Peyer's patch (tissue), 4 donors: Measurements from ENCODE around the gene FBXO17. TPM values are rescaled to one million over a fixed set of nuclear protein-coding genes. Genes with fewer than 3 reads are reported as not detected.

Experiments
- DNase-seq, 3 donors: peaks; one replicate each; pipeline ENCODE4 v3.0.0-alpha.2; 2017 to 2019
- H3K27ac ChIP-seq, 4 donors: fragments of 200-600 bp; sonication (generic); one replicate each; pipeline ENCODE4 v1.5.1; 2016 to 2019
- H3K27me3 ChIP-seq, 2 donors: fragments of 200-600 bp; sonication (generic); one replicate each; pipeline ENCODE4 v1.5.1; 2019
- H3K36me3 ChIP-seq, 3 donors: fragments of 200-600 bp; sonication (generic); one replicate each; pipeline ENCODE4 v1.5.1; 2016 to 2019
- H3K4me1 ChIP-seq, 4 donors: fragments of 200-600 bp; sonication (generic); one replicate each; pipeline ENCODE4 v1.5.1; 2016 to 2019
- H3K4me3 ChIP-seq, 4 donors: fragments of 200-600 bp; sonication (generic); 1 replicate in 3 of 4; 2 replicates in 1 of 4; pipeline ENCODE4 v1.5.1; 2016 to 2019; ENCODE audit warnings: mild to moderate bottlenecking in 1 of 4
- H3K9me3 ChIP-seq, 4 donors: fragments of 200-600 bp; sonication (generic); one replicate each; pipeline ENCODE4 v1.5.1; 2016 to 2019; ENCODE audit warnings: mild to moderate bottlenecking in 1 of 4
- CTCF ChIP-seq, 6 experiments: fragments of 450-650 bp in 4 of 6; fragments of 200-600 bp in 2 of 6; sonication (generic) in 1 of 6; IDR thresholded peaks; one replicate each; pipeline ENCODE4 v1.5.1; 2017 to 2019; ENCODE audit warnings: antibody characterized with exemption in 6 of 6, mild to moderate bottlenecking in 3 of 6, moderate library complexity in 1 of 6
- POLR2A ChIP-seq, 2 donors: fragments of 450-650 bp; IDR thresholded peaks; one replicate each; pipeline ENCODE4 v1.5.1; 2017; ENCODE audit warnings: antibody characterized with exemption in 2 of 2, mild to moderate bottlenecking in 2 of 2, moderate library complexity in 2 of 2
- total RNA-seq, 4 donors: library from RNA; depleted of rRNA; stranded (reverse); fragments of >200 nt; gene quantifications; one replicate each; pipeline ENCODE4 v1.1.0, GENCODE V29; 2016

Gene FBXO17
- total RNA-seq, 4 donors from 2014 or later = 1.4 to 5.4 (median 3.9) TPM

- no peak overlapping the region for H3K4me3 ChIP-seq
- TF ChIP-seq CTCF (IDR thresholded peaks at IDR 0.05) (no peak), POLR2A (IDR thresholded peaks at IDR 0.05) (no peak)
- no peak for DNase-seq
- no peaks in the 10 kb centered on the region for H3K4me1 ChIP-seq
- no peaks in the 10 kb centered on the region for H3K27me3 ChIP-seq
- no peak overlapping the region for H3K27ac ChIP-seq
- H3K9me3 ChIP-seq = no peaks in the 10 kb centered on the region
- H3K36me3 ChIP-seq = no peaks in the 10 kb centered on the region
Measured at GRCh38 chr19:38913958-38914357, 61.6 kb downstream of the FBXO17 start.

- Histone ChIP-seq H3K4me1 (no peaks in the 10 kb centered on the region), H3K27ac (no peak overlapping the region), H3K4me3 (no peak overlapping the region), H3K27me3 (no peaks in the 10 kb centered on the region), H3K36me3 (peaks cover 0 to 2% (median 0%) of the 10 kb centered on the region in 3 donors), H3K9me3 (no peaks in the 10 kb centered on the region)
- no peak for DNase-seq
- TF ChIP-seq CTCF (IDR thresholded peaks at IDR 0.05) = no peak
- TF ChIP-seq POLR2A (IDR thresholded peaks at IDR 0.05) = no peak
Measured at GRCh38 chr19:38912600-38913514, 62.7 kb downstream of the FBXO17 start.

- Histone ChIP-seq H3K9me3 (no peaks in the 10 kb centered on the region), H3K36me3 (peaks cover 0 to 15% (median 0%) of the 10 kb centered on the region in 3 donors), H3K4me3 (no peak overlapping the region), H3K27ac (no peak overlapping the region), H3K27me3 (no peaks in the 10 kb centered on the region), H3K4me1 (no peaks in the 10 kb centered on the region)
- DNase-seq = no peak
- TF ChIP-seq POLR2A (IDR thresholded peaks at IDR 0.05) = no peak
- TF ChIP-seq CTCF (IDR thresholded peaks at IDR 0.05) = no peak
Measured at GRCh38 chr19:38911388-38912001, 64.0 kb downstream of the FBXO17 start.

DNA sequence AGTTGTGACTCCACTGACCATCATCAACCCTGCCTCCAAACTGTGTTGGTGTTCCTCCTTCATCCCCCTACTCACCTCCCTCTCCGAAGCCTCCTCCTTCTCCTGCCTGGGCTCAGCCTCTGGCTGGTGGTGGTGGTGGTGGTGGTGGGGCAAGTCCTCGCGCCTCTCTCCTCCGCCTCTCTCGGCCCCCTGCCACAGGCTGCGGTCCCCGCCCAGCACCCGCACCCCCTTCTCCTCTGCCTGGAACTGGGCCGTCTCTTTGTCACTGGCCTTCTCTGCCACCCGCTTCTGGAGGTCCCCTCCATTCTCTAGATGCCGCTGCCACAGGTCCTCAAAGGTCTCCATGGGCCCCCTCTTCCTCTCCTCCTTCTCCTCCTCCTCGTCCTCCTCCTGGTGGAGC lies 65.1 kb downstream of the FBXO17 start:
- no peaks in the 10 kb centered on the region for H3K27me3 ChIP-seq
- H3K27ac ChIP-seq = no peak overlapping the region
- peaks cover 0 to 2% (median 0%) of the 10 kb centered on the region in 4 donors for H3K4me1 ChIP-seq
- peaks cover 0 to 24% (median 0%) of the 10 kb centered on the region in 3 donors for H3K36me3 ChIP-seq
- H3K9me3 ChIP-seq = no peaks in the 10 kb centered on the region
- no peak for DNase-seq
- H3K4me3 ChIP-seq = no peak overlapping the region
- TF ChIP-seq POLR2A (IDR thresholded peaks at IDR 0.05) (no peak), CTCF (IDR thresholded peaks at IDR 0.05) (no peak)

- Histone ChIP-seq H3K36me3 (peaks cover 0 to 31% (median 0%) of the 10 kb centered on the region in 3 donors), H3K4me3 (no peak overlapping the region), H3K27ac (no peak overlapping the region), H3K9me3 (no peaks in the 10 kb centered on the region), H3K27me3 (no peaks in the 10 kb centered on the region), H3K4me1 (peaks cover 0 to 10% (median 0%) of the 10 kb centered on the region in 4 donors)
- no peak for DNase-seq
- TF ChIP-seq POLR2A (IDR thresholded peaks at IDR 0.05) (no peak), CTCF (IDR thresholded peaks at IDR 0.05) (no peak)
Measured at GRCh38 chr19:38908911-38909310, 66.6 kb downstream of the FBXO17 start.
